Testis (tissue), 2 donors: ENCODE measurements around the gene GINS3.

Experiments
- CTCF ChIP-seq, 3 experiments: fragments of 450-650 bp in 2 of 3; fragments of 200-600 bp in 1 of 3; sonication (generic) in 1 of 3; IDR thresholded peaks; one replicate each; pipeline ENCODE4 v1.5.1; 2016 to 2019; ENCODE audit warnings: antibody characterized with exemption in 3 of 3, mild to moderate bottlenecking in 2 of 3, moderate library complexity in 1 of 3
- POLR2A ChIP-seq: fragments of 450-650 bp; IDR thresholded peaks from one replicate; pipeline ENCODE4 v1.6.1; 2017; ENCODE audit warnings: antibody characterized with exemption, mild to moderate bottlenecking, moderate library complexity

- TF ChIP-seq CTCF (IDR thresholded peaks at IDR 0.05) (no peak), POLR2A (no peak)
Observed at GRCh38 chr16:58377932-58378331, 14.3 kb upstream of the GINS3 start.
